Neuronal stem cell (in vitro differentiated cells): ENCODE results near the gene SPDYE16.
A peak's percentile ranks its signal among the peaks of the same experiment; 100 is the strongest.
"Not testable (repeated sequence)": the region's sequence is repeated elsewhere in the genome, so short reads cannot be mapped to it uniquely, and the experiment has no call there.

Experiments
- DNase-seq: peaks from one replicate; pipeline ENCODE4 v3.0.0-alpha.2; 2013; ENCODE audit warnings: low spot score
- H2AFZ ChIP-seq: one replicate; pipeline ENCODE4 v1.6.1; 2013; ENCODE audit warnings: mild to moderate bottlenecking, low read length, inconsistent platforms
- H2AK5ac ChIP-seq: 2 replicates; pipeline ENCODE4 v1.6.1; 2013; ENCODE audit warnings: low read depth, mild to moderate bottlenecking, inconsistent platforms, low read length, moderate library complexity, mixed read lengths
- H2BK120ac ChIP-seq: 2 replicates; pipeline ENCODE4 v1.6.1; 2013; ENCODE audit warnings: low read depth, mild to moderate bottlenecking, inconsistent platforms, low read length, moderate library complexity, mixed read lengths
- H2BK12ac ChIP-seq: one replicate; pipeline ENCODE4 v1.6.1; 2013; ENCODE audit warnings: low read length, inconsistent platforms
- H2BK15ac ChIP-seq: 2 replicates; pipeline ENCODE4 v1.6.1; 2013; ENCODE audit warnings: mild to moderate bottlenecking, low read length, inconsistent platforms, mixed read lengths
- H2BK5ac ChIP-seq: one replicate; pipeline ENCODE4 v1.6.1; 2013; ENCODE audit warnings: inconsistent platforms, mild to moderate bottlenecking, low read length, moderate library complexity
- H3K14ac ChIP-seq: one replicate; pipeline ENCODE4 v1.6.1; 2013; ENCODE audit warnings: low read length, inconsistent platforms
- H3K18ac ChIP-seq: 2 replicates; pipeline ENCODE4 v1.6.1; 2013; ENCODE audit warnings: low read length, inconsistent platforms
- H3K23ac ChIP-seq: 2 replicates; pipeline ENCODE4 v1.6.1; 2013; ENCODE audit warnings: low read depth, mild to moderate bottlenecking, mixed read lengths, low read length, inconsistent platforms; ENCODE audit not compliant: poor library complexity
- H3K27ac ChIP-seq: replicated peaks from 3 replicates; pipeline ENCODE4 v1.5.1; 2013; ENCODE audit warnings: low read length, inconsistent platforms
- H3K27me3 ChIP-seq, 3 experiments: 2 replicates each; pipeline ENCODE4 v1.6.1; 2013; ENCODE audit warnings: low read length in 3 of 3, mild to moderate bottlenecking in 2 of 3, inconsistent platforms in 1 of 3, low read depth in 1 of 3, mixed read lengths in 1 of 3, moderate library complexity in 1 of 3; ENCODE audit not compliant: control insufficient read depth in 3 of 3, insufficient read depth in 3 of 3
- H3K36me3 ChIP-seq, 2 donors: replicated peaks in 1 of 2; 2 replicates each; pipeline ENCODE4 v1.6.1; 2013; ENCODE audit warnings: low read length in 2 of 2; ENCODE audit not compliant: control insufficient read depth in 2 of 2, insufficient read depth in 2 of 2
- H3K4ac ChIP-seq: 2 replicates; pipeline ENCODE4 v1.6.1; 2013; ENCODE audit warnings: inconsistent platforms, mild to moderate bottlenecking, low read length, moderate library complexity
- H3K4me1 ChIP-seq, 2 donors: 1 replicate in 1 of 2; 2 replicates in 1 of 2; pipeline ENCODE4 v1.6.1; 2013; ENCODE audit warnings: low read length in 2 of 2, low read depth in 1 of 2; ENCODE audit not compliant: control insufficient read depth in 2 of 2, insufficient read depth in 1 of 2
- H3K4me2 ChIP-seq: one replicate; pipeline ENCODE4 v1.6.1; 2013; ENCODE audit warnings: mild to moderate bottlenecking, low read length, inconsistent platforms; ENCODE audit not compliant: insufficient read depth, poor library complexity, severe bottlenecking
- H3K4me3 ChIP-seq, 2 donors: 2 replicates each; pipeline ENCODE4 v1.5.1; 2013; ENCODE audit warnings: low read length in 2 of 2, mild to moderate bottlenecking in 2 of 2, inconsistent platforms in 1 of 2, moderate library complexity in 1 of 2
- H3K79me1 ChIP-seq: one replicate; pipeline ENCODE4 v1.6.1; 2013; ENCODE audit warnings: low read depth, mild to moderate bottlenecking, inconsistent platforms, low read length, moderate library complexity
- H3K9ac ChIP-seq: one replicate; pipeline ENCODE4 v1.6.1; 2013; ENCODE audit warnings: mild to moderate bottlenecking, low read depth, low read length, inconsistent platforms; ENCODE audit not compliant: poor library complexity
- H3K9me3 ChIP-seq, 2 donors: replicated peaks in 1 of 2; 2 replicates each; pipeline versions ENCODE3 to v1.6.1; 2013; ENCODE audit warnings: low read length in 2 of 2, mild to moderate bottlenecking in 2 of 2, inconsistent platforms in 1 of 2, low read depth in 1 of 2, mixed read lengths in 1 of 2, moderate library complexity in 1 of 2; ENCODE audit not compliant: control insufficient read depth in 2 of 2, insufficient read depth in 1 of 2
- H4K8ac ChIP-seq: one replicate; pipeline ENCODE4 v1.6.1; 2013; ENCODE audit warnings: low read depth, mild to moderate bottlenecking, inconsistent platforms, low read length, moderate library complexity
- H4K91ac ChIP-seq: one replicate; pipeline ENCODE4 v1.6.1; 2013; ENCODE audit warnings: low read length, low read depth, mild to moderate bottlenecking, inconsistent platforms; ENCODE audit not compliant: poor library complexity
- WGBS, 2 donors: extraction: QIAGEN DNeasy Blood & Tissue Kit; methylation state at CpG; one replicate each; pipeline ENCODE4 v1.1.7; 2013; ENCODE audit warnings: missing lambda C conversion rate in 2 of 2, mixed read lengths in 1 of 2; ENCODE audit not compliant: insufficient read length in 2 of 2, insufficient replicate concordance in 1 of 2; ENCODE audit errors: extremely low coverage in 2 of 2; 5-methylcytosine and 5-hydroxymethylcytosine counted together

Gene SPDYE16

GRCh38 chr7:76509931-76510877, 32.9 kb downstream of the SPDYE16 start, which contains the start of gene UPK3B:
UPK3B (plus strand) TSS chr7:76510552; CDS start chr7:76510653, 101 bp downstream.
- H3K9me3 ChIP-seq: no peaks in the 10 kb centered on the region
- peak within 1 kb of the TSS; percentile 31 for H3K4me2 ChIP-seq
- H2AFZ ChIP-seq: peak within 1 kb of the TSS; percentile 71
- peak within 1 kb of the TSS; percentile 52 for H3K23ac ChIP-seq
- no peak within 1 kb of the TSS for H3K4ac ChIP-seq
- H2AK5ac ChIP-seq: peak within 1 kb of the TSS; percentile 84
- no peak for DNase-seq
- no peak within 1 kb of the TSS for H4K91ac ChIP-seq
- peak within 1 kb of the TSS; percentile 81 for H3K9ac ChIP-seq
- H2BK5ac ChIP-seq: no peak within 1 kb of the TSS
- no CpG with 5 or more reads among the region's 20 CpGs for WGBS, 2 donors
- no peak within 1 kb of the TSS for H4K8ac ChIP-seq
- H3K79me1 ChIP-seq: peaks cover 1% of the 10 kb centered on the region
- no peak within 1 kb of the TSS for H3K27ac ChIP-seq
- H2BK120ac ChIP-seq: no peak within 1 kb of the TSS
- no peaks in the 10 kb centered on the region for H3K27me3 ChIP-seq
- peak within 1 kb of the TSS; percentile 76 for H3K18ac ChIP-seq
- H3K4me3 ChIP-seq: no peak within 1 kb of the TSS
- peak within 1 kb of the TSS; percentile 4 for H2BK12ac ChIP-seq
- peak within 1 kb of the TSS; percentile 14 for H3K14ac ChIP-seq
- peaks cover 10 to 17% of the 10 kb centered on the region in 2 donors for H3K4me1 ChIP-seq
- peaks cover 0 to 3% of the 10 kb centered on the region in 2 donors for H3K36me3 ChIP-seq
- peak within 1 kb of the TSS; percentile 49 for H2BK15ac ChIP-seq

GRCh38 chr7:76507723-76508406, 35.2 kb downstream of the SPDYE16 start:
- Histone ChIP-seq H3K36me3 (peaks cover 0 to 3% of the 10 kb centered on the region in 2 donors), H3K23ac (no peak overlapping the region), H3K27ac (no peak overlapping the region), H2BK5ac (no peak overlapping the region), H3K4ac (no peak overlapping the region), H2AFZ (no peak overlapping the region), H2AK5ac (no peak overlapping the region), H3K27me3 (no peaks in the 10 kb centered on the region), H3K9me3 (no peaks in the 10 kb centered on the region), H4K91ac (no peak overlapping the region), H3K9ac (no peak overlapping the region), H3K4me1 (peaks cover 8% of the 10 kb centered on the region in 2 donors), H2BK12ac (no peak overlapping the region), H3K18ac (no peak overlapping the region), H3K4me2 (no peak overlapping the region), H2BK15ac (no peak overlapping the region), H4K8ac (no peak overlapping the region), H3K14ac (no peak overlapping the region), H3K79me1 (peaks cover 1% of the 10 kb centered on the region), H2BK120ac (no peak overlapping the region), H3K4me3 (no peak overlapping the region)
- WGBS, 2 donors: 100% methylated on average over 3 of the region's 11 CpGs; no CpG with 5 or more reads in 1 of the 2 donors
- no peak for DNase-seq

GRCh38 chr7:76506643-76507042, 36.5 kb downstream of the SPDYE16 start:
- not testable (repeated sequence) for H2BK5ac ChIP-seq, H2AK5ac ChIP-seq, H4K91ac ChIP-seq, H3K27ac ChIP-seq, H3K18ac ChIP-seq, H2BK15ac ChIP-seq, H3K36me3 ChIP-seq, H3K4me1 ChIP-seq, H3K79me1 ChIP-seq, H3K27me3 ChIP-seq, DNase-seq, H3K23ac ChIP-seq, H3K9ac ChIP-seq, H3K4me2 ChIP-seq, H3K14ac ChIP-seq, H3K4ac ChIP-seq, H4K8ac ChIP-seq, H3K9me3 ChIP-seq, H2BK12ac ChIP-seq, H2BK120ac ChIP-seq, H3K4me3 ChIP-seq, H2AFZ ChIP-seq
- WGBS, 2 donors: no CpG with 5 or more reads among the region's 8 CpGs

GRCh38 chr7:76506081-76506440, 37.0 kb downstream of the SPDYE16 start:
- no peak overlapping the region for H2BK120ac ChIP-seq
- H3K27ac ChIP-seq: no peak overlapping the region
- peaks cover 8% of the 10 kb centered on the region in 2 donors for H3K4me1 ChIP-seq
- peaks cover 0 to 3% of the 10 kb centered on the region in 2 donors for H3K36me3 ChIP-seq
- H3K79me1 ChIP-seq: peaks cover 1% of the 10 kb centered on the region
- H3K4me2 ChIP-seq: no peak overlapping the region
- H3K18ac ChIP-seq: no peak overlapping the region
- no peak overlapping the region for H3K14ac ChIP-seq
- no peak overlapping the region for H2BK15ac ChIP-seq
- no peaks in the 10 kb centered on the region for H3K27me3 ChIP-seq
- peak overlapping the region; percentile 55 for H3K23ac ChIP-seq
- no peak overlapping the region for H2AFZ ChIP-seq
- H3K9me3 ChIP-seq: no peaks in the 10 kb centered on the region
- no CpG with 5 or more reads among the region's 5 CpGs for WGBS, 2 donors
- no peak overlapping the region for H4K91ac ChIP-seq
- H3K4me3 ChIP-seq: no peak overlapping the region
- DNase-seq: no peak
- no peak overlapping the region for H2BK12ac ChIP-seq
- H3K4ac ChIP-seq: no peak overlapping the region
- H3K9ac ChIP-seq: no peak overlapping the region
- no peak overlapping the region for H2AK5ac ChIP-seq
- peak overlapping the region; percentile 53 for H2BK5ac ChIP-seq
- no peak overlapping the region for H4K8ac ChIP-seq
